ENCODE data around the gene ANO3. TPM values are rescaled to one million over a fixed set of nuclear protein-coding genes. Genes with fewer than 3 reads are reported as not detected.

Gene ANO3
- total and polyA plus RNA-seq, 2 experiments from 2014 or later = 0.10 to 0.32 TPM

DNA sequence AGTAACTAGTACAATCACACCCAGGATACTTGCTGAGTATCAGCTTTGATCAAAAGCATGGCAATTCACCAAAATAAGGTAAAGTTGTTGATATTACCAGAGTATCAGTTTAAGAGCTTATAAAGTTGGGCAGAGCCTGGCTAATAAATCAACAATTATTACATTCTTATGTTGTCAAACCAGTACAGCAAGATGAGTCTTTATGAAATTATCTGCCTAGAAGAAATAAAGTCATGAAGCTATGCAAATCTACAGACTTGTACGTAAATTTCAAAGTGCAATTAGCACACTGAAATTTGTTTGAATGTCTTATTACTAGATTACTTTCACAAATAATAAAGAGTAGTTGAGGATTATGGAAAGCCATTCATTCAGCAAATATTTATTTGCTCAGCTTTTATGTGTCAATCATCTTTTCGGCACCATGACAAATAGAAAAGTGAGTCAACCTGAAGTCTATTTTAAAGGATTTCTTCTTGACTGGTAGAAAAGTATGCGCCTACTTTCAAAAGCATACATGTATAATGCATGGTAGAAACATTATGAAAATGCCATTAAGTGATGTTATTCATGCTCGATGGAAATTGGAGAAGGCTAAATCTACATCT lies 5.0 kb upstream of the ANO3 start:
- H3K4me3 ChIP-seq = no peak overlapping the region
- H3K36me3 ChIP-seq (ENCODE audit: low read depth) = no peaks in the 10 kb centered on the region
- H3K4me1 ChIP-seq (ENCODE audit: insufficient read depth) = no peaks in the 10 kb centered on the region
- no peaks in the 10 kb centered on the region for H3K27me3 ChIP-seq (replicated peaks; ENCODE audit: insufficient read depth)
- H3K9me3 ChIP-seq (ENCODE audit: low read depth) = no peaks in the 10 kb centered on the region
- no peaks in the 10 kb centered on the region for H4K20me1 ChIP-seq (ENCODE audit: insufficient read depth)
- no peak overlapping the region for H2AFZ ChIP-seq
- H3F3A ChIP-seq (ENCODE audit: insufficient read depth) = no peaks in the 10 kb centered on the region
- no peak overlapping the region for H3K27ac ChIP-seq
- in situ Hi-C loops (cut with MboI) = no loop called here
- H3K79me2 ChIP-seq (ENCODE audit: insufficient read depth) = no peaks in the 10 kb centered on the region
- 96 to 97% methylated on average over 4 of the region's 4 CpGs for WGBS, 2 experiments (ENCODE audit: low coverage in 1 of 2, low lambda C conversion rate in 2 of 2, missing lambda C conversion rate in 2 of 2)
- H3K4me2 ChIP-seq (ENCODE audit: unreplicated experiment) = no peak overlapping the region
- no peaks in the 10 kb centered on the region for H3K9me2 ChIP-seq (ENCODE audit: insufficient read depth)
- no peak for DNase-seq
- H3K9ac ChIP-seq = no peak overlapping the region
- TF ChIP-seq EZH2 (IDR thresholded peaks at IDR 0.05; ENCODE audit: insufficient read depth, poor library complexity, severe bottlenecking) = no peak

DNA sequence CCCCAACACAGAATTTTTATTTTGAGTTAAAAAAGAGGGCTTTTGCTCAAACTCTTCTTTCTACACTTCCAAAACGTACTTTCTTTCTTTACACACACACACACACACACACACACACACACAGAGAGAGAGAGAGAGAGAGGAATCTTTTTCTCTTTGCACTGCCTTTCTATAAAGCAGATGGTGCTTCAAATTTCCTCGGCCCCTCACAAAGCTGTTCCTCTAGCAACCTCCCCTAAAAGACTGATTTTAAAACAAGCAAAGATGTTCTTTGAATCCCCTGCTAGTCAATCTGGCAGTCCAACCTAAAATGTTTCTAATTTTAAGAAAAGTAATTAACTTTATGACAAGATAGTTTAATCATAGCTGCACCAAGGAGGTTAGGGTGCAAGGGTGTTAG lies 2.7 kb upstream of the ANO3 start:
- in situ Hi-C loops (cut with MboI) = no loop called here
- no peaks in the 10 kb centered on the region for H3K36me3 ChIP-seq (ENCODE audit: low read depth)
- WGBS, 2 experiments (ENCODE audit: low coverage in 1 of 2, low lambda C conversion rate in 2 of 2, missing lambda C conversion rate in 2 of 2) = 43% methylated on average over 2 of the region's 2 CpGs
- H3K9me2 ChIP-seq (ENCODE audit: insufficient read depth) = no peaks in the 10 kb centered on the region
- DNase-seq = no peak
- H3K4me2 ChIP-seq (ENCODE audit: unreplicated experiment) = no peak overlapping the region
- no peaks in the 10 kb centered on the region for H3K27me3 ChIP-seq (replicated peaks; ENCODE audit: insufficient read depth)
- no peak overlapping the region for H3K9ac ChIP-seq
- no peaks in the 10 kb centered on the region for H4K20me1 ChIP-seq (ENCODE audit: insufficient read depth)
- H3F3A ChIP-seq (ENCODE audit: insufficient read depth) = no peaks in the 10 kb centered on the region
- no peak overlapping the region for H3K4me3 ChIP-seq
- no peaks in the 10 kb centered on the region for H3K4me1 ChIP-seq (ENCODE audit: insufficient read depth)
- TF ChIP-seq EZH2 (IDR thresholded peaks at IDR 0.05; ENCODE audit: insufficient read depth, poor library complexity, severe bottlenecking) = no peak
- no peak for TF ChIP-seq EZH2phosphoT487 (IDR thresholded peaks at IDR 0.05; ENCODE audit: insufficient read depth, low read depth)
- H3K9me3 ChIP-seq (ENCODE audit: low read depth) = no peaks in the 10 kb centered on the region
- no peak overlapping the region for H2AFZ ChIP-seq
- H3K79me2 ChIP-seq (ENCODE audit: insufficient read depth) = no peaks in the 10 kb centered on the region
- H3K27ac ChIP-seq = no peak overlapping the region

DNA sequence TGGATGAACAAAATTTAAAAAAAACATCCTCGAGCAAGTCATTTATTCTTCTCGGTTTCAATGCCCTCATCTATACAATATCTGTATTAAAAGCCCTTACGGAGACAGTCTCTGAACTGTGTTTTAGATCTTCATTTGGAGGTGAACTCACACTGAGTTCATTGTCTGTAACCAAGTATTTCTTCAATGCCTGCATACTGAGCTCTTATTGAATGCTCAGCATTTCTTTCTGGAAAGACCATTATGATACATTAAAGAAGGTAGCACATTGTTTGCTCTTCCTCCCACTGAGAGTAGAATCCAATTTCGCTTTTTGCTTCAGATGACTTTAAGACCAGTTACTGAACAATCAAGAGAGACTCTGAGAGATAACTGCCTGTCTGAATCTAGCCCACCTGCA lies 1.7 kb upstream of the ANO3 start:
- Histone ChIP-seq H3K27me3 (replicated peaks; ENCODE audit: insufficient read depth) (no peaks in the 10 kb centered on the region), H3F3A (ENCODE audit: insufficient read depth) (no peaks in the 10 kb centered on the region), H3K4me3 (no peak overlapping the region), H2AFZ (no peak overlapping the region), H4K20me1 (ENCODE audit: insufficient read depth) (no peaks in the 10 kb centered on the region), H3K27ac (no peak overlapping the region), H3K36me3 (ENCODE audit: low read depth) (no peaks in the 10 kb centered on the region), H3K9me3 (ENCODE audit: low read depth) (no peaks in the 10 kb centered on the region), H3K79me2 (ENCODE audit: insufficient read depth) (no peaks in the 10 kb centered on the region), H3K4me2 (ENCODE audit: unreplicated experiment) (no peak overlapping the region), H3K9ac (no peak overlapping the region), H3K9me2 (ENCODE audit: insufficient read depth) (no peaks in the 10 kb centered on the region), H3K4me1 (ENCODE audit: insufficient read depth) (no peaks in the 10 kb centered on the region)
- in situ Hi-C loops (cut with MboI) = no loop called here
- no peak for DNase-seq
- TF ChIP-seq EZH2 (IDR thresholded peaks at IDR 0.05; ENCODE audit: insufficient read depth, poor library complexity, severe bottlenecking) = no peak
- 93 to 94% methylated on average over 4 of the region's 4 CpGs for WGBS, 2 experiments (ENCODE audit: low coverage in 1 of 2, low lambda C conversion rate in 2 of 2, missing lambda C conversion rate in 2 of 2)

DNA sequence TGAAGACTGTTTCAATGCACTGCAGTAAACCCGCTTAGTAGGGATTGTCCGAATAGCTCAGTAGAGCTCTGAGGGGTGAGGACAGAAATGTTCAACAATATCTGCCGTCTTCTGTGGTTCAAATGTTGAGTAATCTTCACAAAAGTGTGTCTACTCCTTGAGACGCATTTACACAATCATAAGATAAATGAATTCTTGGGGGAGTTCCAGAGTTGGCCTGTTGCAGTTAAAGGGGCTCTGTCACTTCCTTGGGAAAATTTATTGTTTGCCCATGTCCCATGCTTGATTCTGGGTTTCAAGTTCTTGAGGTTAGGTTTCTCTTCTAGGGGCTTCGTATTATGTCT lies 614 bp downstream of the ANO3 start:
- in situ Hi-C loops (cut with MboI) = no loop called here

DNA sequence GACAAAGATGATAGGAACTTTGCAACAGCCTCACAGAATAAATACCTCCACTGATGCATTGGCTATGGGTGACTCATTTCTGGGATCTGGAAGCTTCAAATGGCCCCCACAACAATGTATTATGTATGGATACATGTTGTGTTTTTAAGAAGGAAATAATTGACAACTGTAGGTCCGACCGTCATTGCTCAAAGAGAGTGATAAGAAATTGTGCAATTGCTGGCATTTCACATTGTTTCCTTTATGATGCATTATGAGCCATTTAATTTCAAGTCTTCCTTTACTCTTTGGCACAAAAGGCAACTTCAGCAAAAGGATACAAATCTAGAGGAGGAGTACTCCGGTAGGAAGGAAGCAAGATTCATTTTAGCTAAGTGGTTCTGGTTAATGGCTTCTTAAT lies 2.0 kb downstream of the ANO3 start:
- Histone ChIP-seq H3K4me1 (ENCODE audit: insufficient read depth) (no peaks in the 10 kb centered on the region), H3K4me3 (no peak overlapping the region), H3K9me3 (ENCODE audit: low read depth) (no peaks in the 10 kb centered on the region), H2AFZ (no peak overlapping the region), H3K4me2 (ENCODE audit: unreplicated experiment) (no peak overlapping the region), H3F3A (ENCODE audit: insufficient read depth) (no peaks in the 10 kb centered on the region), H3K27ac (no peak overlapping the region), H4K20me1 (ENCODE audit: insufficient read depth) (no peaks in the 10 kb centered on the region), H3K36me3 (ENCODE audit: low read depth) (no peaks in the 10 kb centered on the region), H3K79me2 (ENCODE audit: insufficient read depth) (no peaks in the 10 kb centered on the region), H3K9ac (no peak overlapping the region), H3K27me3 (replicated peaks; ENCODE audit: insufficient read depth) (no peaks in the 10 kb centered on the region), H3K9me2 (ENCODE audit: insufficient read depth) (no peaks in the 10 kb centered on the region)
- TF ChIP-seq EZH2phosphoT487 (IDR thresholded peaks at IDR 0.05; ENCODE audit: insufficient read depth, low read depth) (no peak), EZH2 (IDR thresholded peaks at IDR 0.05; ENCODE audit: insufficient read depth, poor library complexity, severe bottlenecking) (no peak)
- in situ Hi-C loops (cut with MboI) = no loop called here
- WGBS, 2 experiments (ENCODE audit: low coverage in 1 of 2, low lambda C conversion rate in 2 of 2, missing lambda C conversion rate in 2 of 2) = 76 to 78% methylated on average over 3 of the region's 3 CpGs
- peak; percentile 34 for DNase-seq

More for the DNA sequence above, 614 bp downstream of the ANO3 start:
- 39 to 42% methylated on average over 5 of the region's 5 CpGs for WGBS, 2 experiments (ENCODE audit: low coverage in 1 of 2, low lambda C conversion rate in 2 of 2, missing lambda C conversion rate in 2 of 2)
- no peaks in the 10 kb centered on the region for H4K20me1 ChIP-seq (ENCODE audit: insufficient read depth)
- H3K27ac ChIP-seq = no peak overlapping the region
- no peaks in the 10 kb centered on the region for H3K4me1 ChIP-seq (ENCODE audit: insufficient read depth)
- no peaks in the 10 kb centered on the region for H3K79me2 ChIP-seq (ENCODE audit: insufficient read depth)
- no peaks in the 10 kb centered on the region for H3K27me3 ChIP-seq (replicated peaks; ENCODE audit: insufficient read depth)
- no peak for TF ChIP-seq EZH2 (IDR thresholded peaks at IDR 0.05; ENCODE audit: insufficient read depth, poor library complexity, severe bottlenecking)
- H3K36me3 ChIP-seq (ENCODE audit: low read depth) = no peaks in the 10 kb centered on the region
- peak overlapping the region; percentile 74 for H3K4me2 ChIP-seq (ENCODE audit: unreplicated experiment)
- H3K9ac ChIP-seq = no peak overlapping the region
- H3K4me3 ChIP-seq = no peak overlapping the region; the same call in 1 of the 2 replicates
- H3F3A ChIP-seq (ENCODE audit: insufficient read depth) = no peaks in the 10 kb centered on the region
- no peaks in the 10 kb centered on the region for H3K9me3 ChIP-seq (ENCODE audit: low read depth)
- H3K9me2 ChIP-seq (ENCODE audit: insufficient read depth) = no peaks in the 10 kb centered on the region
- H2AFZ ChIP-seq = no peak overlapping the region
- peak; percentile 17 for DNase-seq

Data from GM23248 (cell line).